ENCODE data around the gene CAMKMT. TPM values are rescaled to one million over a fixed set of nuclear protein-coding genes. Genes with fewer than 3 reads are reported as not detected.
A peak's percentile ranks its signal among the peaks of the same experiment; 100 is the strongest.

CAMKMT gene
- total RNA-seq, 6 experiments from 2014 or later, result 5.1 to 8.6 (median 7.0) TPM

- Mint-ChIP-seq H3K27ac (no peak overlapping the region), H3K9me3 (no peaks in the 10 kb centered on the region), H3K36me3 (ENCODE audit: low read depth) (no peaks in the 10 kb centered on the region), H3K4me3 (no peak overlapping the region), H3K4me1 (ENCODE audit: low read depth) (peaks cover 12% of the 10 kb centered on the region), H3K27me3 (ENCODE audit: insufficient read depth) (no peaks in the 10 kb centered on the region)
- no peak for DNase-seq
- TF ChIP-seq, protein P1, sequence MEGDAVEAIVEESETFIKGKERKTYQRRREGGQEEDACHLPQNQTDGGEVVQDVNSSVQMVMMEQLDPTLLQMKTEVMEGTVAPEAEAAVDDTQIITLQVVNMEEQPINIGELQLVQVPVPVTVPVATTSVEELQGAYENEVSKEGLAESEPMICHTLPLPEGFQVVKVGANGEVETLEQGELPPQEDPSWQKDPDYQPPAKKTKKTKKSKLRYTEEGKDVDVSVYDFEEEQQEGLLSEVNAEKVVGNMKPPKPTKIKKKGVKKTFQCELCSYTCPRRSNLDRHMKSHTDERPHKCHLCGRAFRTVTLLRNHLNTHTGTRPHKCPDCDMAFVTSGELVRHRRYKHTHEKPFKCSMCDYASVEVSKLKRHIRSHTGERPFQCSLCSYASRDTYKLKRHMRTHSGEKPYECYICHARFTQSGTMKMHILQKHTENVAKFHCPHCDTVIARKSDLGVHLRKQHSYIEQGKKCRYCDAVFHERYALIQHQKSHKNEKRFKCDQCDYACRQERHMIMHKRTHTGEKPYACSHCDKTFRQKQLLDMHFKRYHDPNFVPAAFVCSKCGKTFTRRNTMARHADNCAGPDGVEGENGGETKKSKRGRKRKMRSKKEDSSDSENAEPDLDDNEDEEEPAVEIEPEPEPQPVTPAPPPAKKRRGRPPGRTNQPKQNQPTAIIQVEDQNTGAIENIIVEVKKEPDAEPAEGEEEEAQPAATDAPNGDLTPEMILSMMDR (IDR thresholded peaks at IDR 0.05), result no peak
Measured at GRCh38 chr2:44559108-44559507, 197.4 kb downstream of the CAMKMT start.

DNA sequence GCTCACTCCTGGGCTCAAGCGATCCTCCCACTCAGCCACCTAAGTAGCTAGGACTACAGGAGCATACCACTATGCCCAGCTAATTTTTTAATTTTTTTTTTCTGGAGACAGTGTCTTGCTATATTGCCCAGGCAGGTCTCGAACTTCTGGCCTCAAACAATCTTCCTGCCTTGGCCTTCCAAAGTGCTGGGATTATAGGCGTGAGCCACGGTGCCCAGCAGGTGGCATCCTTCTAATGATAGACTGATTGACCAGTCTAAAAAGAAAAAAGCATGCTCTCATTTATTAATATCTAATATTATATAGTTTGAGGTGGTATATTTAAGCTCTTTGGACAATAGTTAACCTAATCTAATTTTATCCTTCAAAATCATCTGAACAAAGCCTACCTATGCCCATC is 198.6 kb downstream of the CAMKMT start:
- no peaks in the 10 kb centered on the region for H3K9me3 Mint-ChIP-seq
- no peak overlapping the region for H3K4me3 Mint-ChIP-seq
- no peak for DNase-seq
- H3K27ac Mint-ChIP-seq, result no peak overlapping the region
- TF ChIP-seq, protein P1 (IDR thresholded peaks at IDR 0.05), result peak; percentile 70
- H3K27me3 Mint-ChIP-seq (ENCODE audit: insufficient read depth), result no peaks in the 10 kb centered on the region
- no peaks in the 10 kb centered on the region for H3K36me3 Mint-ChIP-seq (ENCODE audit: low read depth)
- peaks cover 9% of the 10 kb centered on the region for H3K4me1 Mint-ChIP-seq (ENCODE audit: low read depth)

GRCh38 chr2:44560941-44561340 is 199.2 kb downstream of the CAMKMT start:
- Mint-ChIP-seq H3K4me1 (ENCODE audit: low read depth) (peaks cover 9% of the 10 kb centered on the region), H3K4me3 (no peak overlapping the region), H3K9me3 (no peaks in the 10 kb centered on the region), H3K27ac (no peak overlapping the region), H3K27me3 (ENCODE audit: insufficient read depth) (no peaks in the 10 kb centered on the region), H3K36me3 (ENCODE audit: low read depth) (no peaks in the 10 kb centered on the region)
- no peak for DNase-seq
- TF ChIP-seq, protein P1 (IDR thresholded peaks at IDR 0.05), result no peak

DNA sequence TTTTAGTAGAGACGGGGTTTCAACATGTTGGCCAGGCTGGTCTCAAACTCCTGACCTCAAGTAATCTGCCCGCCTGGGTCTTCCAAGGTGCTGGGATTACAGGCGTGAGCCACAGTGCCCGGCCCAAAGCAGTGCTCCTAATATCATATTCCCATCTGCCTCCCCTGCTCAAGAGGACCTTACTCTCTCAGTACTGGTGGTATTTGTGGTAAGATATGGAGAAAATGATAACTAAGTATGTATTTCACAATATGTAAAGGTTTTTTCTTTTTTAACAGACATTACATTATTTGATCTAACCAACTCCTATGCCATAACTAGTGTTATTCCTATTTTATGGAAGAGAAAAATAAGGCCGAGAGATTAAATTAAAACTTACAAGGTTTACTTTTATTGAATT is 201.0 kb downstream of the CAMKMT start:
- no peaks in the 10 kb centered on the region for H3K36me3 Mint-ChIP-seq (ENCODE audit: low read depth)
- TF ChIP-seq, protein P1 (IDR thresholded peaks at IDR 0.05), result no peak
- H3K27me3 Mint-ChIP-seq (ENCODE audit: insufficient read depth), result no peaks in the 10 kb centered on the region
- DNase-seq, result no peak
- no peak overlapping the region for H3K27ac Mint-ChIP-seq
- H3K4me1 Mint-ChIP-seq (ENCODE audit: low read depth), result peaks cover 9% of the 10 kb centered on the region
- H3K9me3 Mint-ChIP-seq, result no peaks in the 10 kb centered on the region
- H3K4me3 Mint-ChIP-seq, result no peak overlapping the region

GRCh38 chr2:44564752-44565151 is 203.0 kb downstream of the CAMKMT start:
- no peak overlapping the region for H3K27ac Mint-ChIP-seq
- H3K9me3 Mint-ChIP-seq, result no peaks in the 10 kb centered on the region
- H3K4me1 Mint-ChIP-seq (ENCODE audit: low read depth), result peaks cover 9% of the 10 kb centered on the region
- H3K4me3 Mint-ChIP-seq, result no peak overlapping the region
- DNase-seq, result no peak
- no peaks in the 10 kb centered on the region for H3K27me3 Mint-ChIP-seq (ENCODE audit: insufficient read depth)
- no peaks in the 10 kb centered on the region for H3K36me3 Mint-ChIP-seq (ENCODE audit: low read depth)
- TF ChIP-seq, protein P1 (IDR thresholded peaks at IDR 0.05), result no peak

- DNase-seq, result no peak
- H3K36me3 Mint-ChIP-seq (ENCODE audit: low read depth), result no peaks in the 10 kb centered on the region
- no peak overlapping the region for H3K4me3 Mint-ChIP-seq
- TF ChIP-seq, protein P1 (IDR thresholded peaks at IDR 0.05), result no peak
- peaks cover 4% of the 10 kb centered on the region for H3K4me1 Mint-ChIP-seq (ENCODE audit: low read depth)
- no peaks in the 10 kb centered on the region for H3K27me3 Mint-ChIP-seq (ENCODE audit: insufficient read depth)
- H3K27ac Mint-ChIP-seq, result no peak overlapping the region
- H3K9me3 Mint-ChIP-seq, result no peaks in the 10 kb centered on the region
Measured at GRCh38 chr2:44566059-44566458, 204.3 kb downstream of the CAMKMT start.
